ENCODE results near the gene MECR.

Gene MECR

DNA sequence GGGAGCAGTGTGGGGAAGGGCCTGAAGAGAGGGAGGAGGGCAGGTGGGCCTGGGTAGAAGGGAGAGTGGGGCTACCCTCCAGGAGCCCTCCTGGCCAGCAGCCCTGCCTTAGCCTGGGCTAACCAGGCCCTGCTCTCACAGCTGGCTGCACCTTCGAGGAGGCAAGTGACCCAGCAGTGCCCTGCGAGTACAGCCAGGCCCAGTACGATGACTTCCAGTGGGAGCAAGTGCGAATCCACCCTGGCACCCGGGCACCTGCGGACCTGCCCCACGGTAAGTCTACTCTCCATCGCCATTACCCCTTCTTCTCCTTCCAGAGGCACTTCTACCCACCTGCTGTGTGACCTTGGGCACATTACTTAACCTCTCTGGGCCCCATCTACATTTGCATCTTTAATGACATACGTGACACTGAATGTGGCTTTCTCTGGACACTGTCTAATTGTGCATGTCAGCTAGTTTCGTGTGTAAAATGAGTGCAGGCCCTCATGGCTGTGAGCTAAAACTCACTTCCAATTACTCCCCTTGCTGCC lies 24.5 kb upstream of the MECR start:
- no peak for DNase-seq (ENCODE audit: extremely low read depth, low read depth)
- TF ChIP-seq, protein P1, sequence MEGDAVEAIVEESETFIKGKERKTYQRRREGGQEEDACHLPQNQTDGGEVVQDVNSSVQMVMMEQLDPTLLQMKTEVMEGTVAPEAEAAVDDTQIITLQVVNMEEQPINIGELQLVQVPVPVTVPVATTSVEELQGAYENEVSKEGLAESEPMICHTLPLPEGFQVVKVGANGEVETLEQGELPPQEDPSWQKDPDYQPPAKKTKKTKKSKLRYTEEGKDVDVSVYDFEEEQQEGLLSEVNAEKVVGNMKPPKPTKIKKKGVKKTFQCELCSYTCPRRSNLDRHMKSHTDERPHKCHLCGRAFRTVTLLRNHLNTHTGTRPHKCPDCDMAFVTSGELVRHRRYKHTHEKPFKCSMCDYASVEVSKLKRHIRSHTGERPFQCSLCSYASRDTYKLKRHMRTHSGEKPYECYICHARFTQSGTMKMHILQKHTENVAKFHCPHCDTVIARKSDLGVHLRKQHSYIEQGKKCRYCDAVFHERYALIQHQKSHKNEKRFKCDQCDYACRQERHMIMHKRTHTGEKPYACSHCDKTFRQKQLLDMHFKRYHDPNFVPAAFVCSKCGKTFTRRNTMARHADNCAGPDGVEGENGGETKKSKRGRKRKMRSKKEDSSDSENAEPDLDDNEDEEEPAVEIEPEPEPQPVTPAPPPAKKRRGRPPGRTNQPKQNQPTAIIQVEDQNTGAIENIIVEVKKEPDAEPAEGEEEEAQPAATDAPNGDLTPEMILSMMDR (IDR thresholded peaks at IDR 0.05; ENCODE audit: low read depth, low read length, missing control alignments), result no peak
- no peak overlapping the region for H3K4me3 ChIP-seq (replicated peaks; ENCODE audit: low read depth, low read length)

DNA sequence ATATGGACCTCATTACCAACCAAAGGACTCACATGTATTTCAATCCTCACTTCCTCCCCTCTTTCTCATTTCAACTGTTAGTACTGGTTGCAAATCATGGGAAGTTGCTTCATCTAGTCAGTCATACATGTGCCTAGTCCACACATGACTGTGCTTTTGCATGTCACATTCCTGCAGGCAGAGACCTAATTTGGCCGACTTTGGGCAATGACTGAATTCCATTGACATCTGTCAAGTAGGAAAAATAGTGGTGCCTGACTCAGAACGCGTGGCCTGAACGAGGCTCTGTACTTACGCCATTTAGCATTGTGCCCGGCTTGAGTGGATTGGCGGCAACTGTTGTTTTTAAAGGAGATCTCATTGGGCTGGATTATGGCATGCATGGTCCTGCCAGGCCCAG lies 23.6 kb upstream of the MECR start:
- DNase-seq (ENCODE audit: extremely low read depth, low read depth), result no peak
- no peak overlapping the region for H3K4me3 ChIP-seq (replicated peaks; ENCODE audit: low read depth, low read length)
- TF ChIP-seq, protein P1 (IDR thresholded peaks at IDR 0.05; ENCODE audit: low read depth, low read length, missing control alignments), result no peak

DNA sequence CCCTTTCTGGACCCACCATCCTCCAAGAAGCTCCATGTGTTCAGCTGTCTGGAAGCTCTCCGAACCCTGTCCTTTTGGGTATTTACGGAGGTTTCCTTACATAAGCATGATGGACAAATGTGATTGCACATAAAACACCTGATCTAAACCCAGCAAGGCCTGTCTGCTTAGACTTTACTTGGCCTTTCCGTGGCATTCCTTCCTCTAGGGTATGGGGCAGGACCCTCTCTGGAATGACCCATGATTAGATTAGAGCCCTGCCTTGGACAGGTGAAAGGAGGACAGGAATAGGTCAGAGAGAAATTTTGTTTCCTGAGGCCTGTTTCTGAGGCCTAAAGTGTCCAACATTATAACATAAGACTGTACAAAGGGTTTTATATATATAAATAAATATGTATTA lies 22.4 kb upstream of the MECR start:
- H3K4me3 ChIP-seq (replicated peaks; ENCODE audit: low read depth, low read length), result no peak overlapping the region
- DNase-seq (ENCODE audit: extremely low read depth, low read depth), result no peak
- TF ChIP-seq, protein P1 (IDR thresholded peaks at IDR 0.05; ENCODE audit: low read depth, low read length, missing control alignments), result no peak

DNA sequence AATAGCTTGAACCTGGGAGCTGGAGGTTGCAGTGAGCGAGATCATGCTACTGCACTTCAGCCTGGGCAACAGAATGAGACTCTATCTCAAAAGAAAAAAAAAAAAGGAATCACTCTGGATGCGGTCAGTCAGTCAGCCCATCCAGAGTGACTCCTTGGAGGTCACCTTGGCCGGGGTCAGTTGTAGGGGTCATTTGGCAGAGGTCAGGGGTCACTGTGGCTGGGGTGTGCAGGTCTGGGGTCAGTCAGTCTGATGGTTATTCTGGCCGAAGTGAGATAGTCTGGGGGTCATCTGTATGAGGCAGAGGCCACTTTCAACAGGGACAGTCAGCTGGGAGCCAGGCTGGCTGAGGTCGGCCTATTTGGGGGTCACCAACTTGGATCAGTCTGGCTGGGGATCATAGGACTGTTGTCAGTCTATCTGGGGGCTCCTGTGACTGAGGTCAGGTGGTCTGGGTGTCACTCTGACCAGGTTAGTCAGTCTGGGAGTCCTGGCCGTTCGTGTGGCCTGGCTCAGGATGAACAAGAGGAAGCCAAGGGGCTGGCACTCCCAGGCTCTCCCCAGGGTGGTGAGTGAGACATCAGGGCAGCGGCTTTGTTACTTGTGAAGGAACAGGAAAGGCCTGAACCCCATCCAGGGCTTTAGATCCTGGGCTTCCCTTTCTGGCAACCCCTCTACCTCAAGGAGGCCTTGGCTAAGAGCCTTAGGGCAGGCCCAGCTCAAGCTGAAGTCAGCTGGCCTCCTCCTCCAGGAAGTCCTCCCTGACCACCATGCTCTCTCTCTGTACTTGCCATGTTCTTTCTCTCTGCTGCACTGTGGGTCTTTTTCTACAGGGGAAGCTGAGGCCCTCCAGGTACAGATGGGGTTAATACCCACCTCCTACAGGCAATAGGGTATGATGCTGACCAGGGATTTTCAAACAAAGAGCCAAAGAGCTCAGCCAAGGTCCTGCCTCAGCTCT lies 20.7 kb upstream of the MECR start:
- TF ChIP-seq, protein P1 (IDR thresholded peaks at IDR 0.05; ENCODE audit: low read depth, low read length, missing control alignments), result no peak

DNA sequence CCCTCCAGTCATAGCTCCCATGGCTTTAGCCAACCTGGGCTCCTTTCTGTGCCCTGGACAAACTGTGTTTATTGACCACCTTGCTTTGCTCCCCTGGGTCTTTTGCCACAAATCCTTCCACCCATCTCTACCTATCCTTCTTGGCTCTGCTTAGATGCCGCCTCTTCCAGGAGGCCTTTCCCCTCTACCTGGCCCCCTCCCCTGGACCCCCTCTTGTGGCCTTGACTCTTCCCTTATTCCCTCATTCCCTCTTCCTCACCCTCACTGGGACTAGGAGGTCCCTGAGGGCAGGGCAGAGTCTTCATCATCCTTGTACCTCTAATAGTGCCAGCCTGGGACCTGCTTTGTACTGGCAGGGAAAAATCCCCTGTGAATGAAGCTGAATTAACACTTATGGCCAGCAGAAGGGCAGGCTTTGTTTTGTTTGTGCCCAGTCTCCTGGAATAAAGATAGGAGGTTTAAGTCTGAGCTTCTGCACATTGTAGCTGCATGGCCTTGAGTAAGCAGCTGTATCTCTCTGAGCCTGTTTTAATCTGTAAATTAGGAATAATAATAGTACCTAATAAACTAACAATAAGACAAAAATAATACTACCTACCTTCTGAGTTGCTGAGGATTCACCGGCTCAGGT lies 19.3 kb upstream of the MECR start:
- TF ChIP-seq, protein P1 (IDR thresholded peaks at IDR 0.05; ENCODE audit: low read depth, low read length, missing control alignments), result no peak
- H3K4me3 ChIP-seq (replicated peaks; ENCODE audit: low read depth, low read length), result no peak overlapping the region
- no peak for DNase-seq (ENCODE audit: extremely low read depth, low read depth)

More for the DNA sequence above, 20.7 kb upstream of the MECR start:
- no peak for DNase-seq (ENCODE audit: extremely low read depth, low read depth)
- H3K4me3 ChIP-seq (replicated peaks; ENCODE audit: low read depth, low read length), result no peak overlapping the region

DNA sequence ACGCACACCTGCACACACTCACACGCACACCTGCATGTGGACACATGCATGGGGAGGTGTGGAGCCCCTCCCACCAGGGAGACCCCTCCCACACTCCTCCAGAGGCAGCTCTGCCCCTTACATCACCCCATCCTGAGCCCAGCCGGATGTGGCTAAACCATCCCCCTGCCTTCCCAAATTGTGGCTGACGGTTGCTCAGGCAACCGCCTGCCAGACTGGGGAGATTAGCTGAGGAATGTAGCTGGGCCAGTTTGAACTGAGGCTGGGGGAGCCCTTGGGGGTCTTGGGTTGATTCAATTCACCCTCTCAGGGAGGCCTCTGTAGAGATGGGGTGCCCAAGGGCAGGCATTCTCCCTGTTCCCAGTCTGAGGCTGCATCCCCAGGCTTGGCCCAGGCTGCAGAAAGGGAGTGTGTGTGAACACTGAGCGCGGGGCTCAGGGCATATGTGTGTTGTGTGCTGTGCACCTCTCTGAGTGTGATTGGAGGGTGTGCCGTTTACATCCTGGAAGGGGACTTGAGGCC lies 18.5 kb upstream of the MECR start:
- TF ChIP-seq, protein P1 (IDR thresholded peaks at IDR 0.05; ENCODE audit: low read depth, low read length, missing control alignments), result no peak
- no peak for DNase-seq (ENCODE audit: extremely low read depth, low read depth)
- H3K4me3 ChIP-seq (replicated peaks; ENCODE audit: low read depth, low read length), result no peak overlapping the region

All from HFF-Myc (cell line).